Activated naive CD4-positive, alpha-beta T cell treated with anti-CD3 and anti-CD28 coated beads for 36 hours (primary cell): ENCODE results near the gene NOTUM. TPM values are rescaled to one million over a fixed set of nuclear protein-coding genes. Genes with fewer than 3 reads are reported as not detected.
"Not testable (repeated sequence)": the region's sequence is repeated elsewhere in the genome, so short reads cannot be mapped to it uniquely, and the experiment has no call there.

Experiments used
- CTCF ChIA-PET: fragments of 350-600 bp; sonication (Branson Sonifier 250); formaldehyde crosslinking; loops from one replicate; lab custom pipeline; 2021; ENCODE audit warnings: antibody characterized with exemption; lab: Charles Lee
- DNase-seq: peaks from one replicate; pipeline ENCODE4 v3.0.0-alpha.2; 2020
- H3K27ac Mint-ChIP-seq: one replicate; pipeline ENCODE4 v1.8.0; 2021; ENCODE audit warnings: mild to moderate bottlenecking, mixed read lengths
- H3K27me3 Mint-ChIP-seq: one replicate; pipeline ENCODE4 v1.8.0; 2021; ENCODE audit warnings: low read depth, mixed read lengths
- H3K36me3 Mint-ChIP-seq: one replicate; pipeline ENCODE4 v1.8.0; 2021; ENCODE audit warnings: low read depth, mixed read lengths
- H3K4me1 Mint-ChIP-seq: one replicate; pipeline ENCODE4 v1.8.0; 2021; ENCODE audit warnings: low read depth, mixed read lengths
- H3K4me3 Mint-ChIP-seq: one replicate; pipeline ENCODE4 v1.8.0; 2021; ENCODE audit warnings: mild to moderate bottlenecking, moderate library complexity, mixed read lengths
- H3K9me3 Mint-ChIP-seq: one replicate; pipeline ENCODE4 v1.8.0; 2021; ENCODE audit warnings: mixed read lengths
- intact Hi-C: fragments of 100-400 bp; cut with micrococcal nuclease; formaldehyde crosslinking; loops from one replicate; pipeline ENCODE4 v1.15.1; 2023
- total RNA-seq, 2 experiments: library from RNA; stranded (reverse); gene quantifications; one replicate each; pipeline ENCODE4 v1.2.3, GENCODE V29; 2021

Gene NOTUM
- total RNA-seq, 2 experiments from 2014 or later: 0.35 to 0.38 TPM

- H3K27me3 Mint-ChIP-seq: no peaks in the 10 kb centered on the region
- DNase-seq: no peak
- no peak overlapping the region for H3K4me3 Mint-ChIP-seq
- H3K4me1 Mint-ChIP-seq: peaks cover 4% of the 10 kb centered on the region
- CTCF ChIA-PET: interaction anchor here (0.6 kb wide), 1 partner anchor 41 kb away, joined by 4 read pairs; no protein-coding TSS in a partner anchor
- H3K27ac Mint-ChIP-seq: no peak overlapping the region
- intact Hi-C loops: no loop called here
- H3K9me3 Mint-ChIP-seq: no peaks in the 10 kb centered on the region
- H3K36me3 Mint-ChIP-seq: no peaks in the 10 kb centered on the region
These were observed 33.0 kb upstream of the NOTUM start for GRCh38 chr17:81993729-81994592.

- H3K27me3 Mint-ChIP-seq: no peaks in the 10 kb centered on the region
- intact Hi-C loops: no loop called here
- CTCF ChIA-PET: interaction anchor here (0.9 kb wide), 1 partner anchor 32 kb away, joined by 3 read pairs; the partner anchor contains the start of gene NOTUM
- H3K9me3 Mint-ChIP-seq: no peaks in the 10 kb centered on the region
- peaks cover 4% of the 10 kb centered on the region for H3K4me1 Mint-ChIP-seq
- no peak overlapping the region for H3K4me3 Mint-ChIP-seq
- H3K27ac Mint-ChIP-seq: no peak overlapping the region
- H3K36me3 Mint-ChIP-seq: no peaks in the 10 kb centered on the region
- DNase-seq: no peak
These were observed 31.5 kb upstream of the NOTUM start for GRCh38 chr17:81992306-81993102.

GRCh38 chr17:81991684-81992305 lies 30.8 kb upstream of the NOTUM start:
- Mint-ChIP-seq H3K27ac (no peak overlapping the region), H3K27me3 (no peaks in the 10 kb centered on the region), H3K4me3 (no peak overlapping the region), H3K9me3 (no peaks in the 10 kb centered on the region), H3K36me3 (no peaks in the 10 kb centered on the region), H3K4me1 (peaks cover 4% of the 10 kb centered on the region)
- CTCF ChIA-PET: interaction anchor here (0.9 kb wide), 1 partner anchor 31 kb away, joined by 3 read pairs; the partner anchor contains the start of gene NOTUM
- no peak for DNase-seq
- intact Hi-C loops: no loop called here

- no peak for DNase-seq
- CTCF ChIA-PET: interaction anchor here (0.6 kb wide), 1 partner anchor 36 kb away, joined by 5 read pairs; no protein-coding TSS in a partner anchor
- H3K27ac Mint-ChIP-seq: no peak overlapping the region
- no peaks in the 10 kb centered on the region for H3K9me3 Mint-ChIP-seq
- no peak overlapping the region for H3K4me3 Mint-ChIP-seq
- intact Hi-C loops: no loop called here
- no peaks in the 10 kb centered on the region for H3K36me3 Mint-ChIP-seq
- H3K4me1 Mint-ChIP-seq: peaks cover 4% of the 10 kb centered on the region
- no peaks in the 10 kb centered on the region for H3K27me3 Mint-ChIP-seq
These were observed 30.1 kb upstream of the NOTUM start for GRCh38 chr17:81990836-81991683.

GRCh38 chr17:81987161-81987770 lies 26.3 kb upstream of the NOTUM start:
- H3K36me3 Mint-ChIP-seq: peaks cover 8% of the 10 kb centered on the region
- DNase-seq: no peak
- H3K27ac Mint-ChIP-seq: no peak overlapping the region
- H3K9me3 Mint-ChIP-seq: no peaks in the 10 kb centered on the region
- no peaks in the 10 kb centered on the region for H3K27me3 Mint-ChIP-seq
- CTCF ChIA-PET: no interaction called here
- H3K4me3 Mint-ChIP-seq: no peak overlapping the region
- H3K4me1 Mint-ChIP-seq: peaks cover 9% of the 10 kb centered on the region
- intact Hi-C loops: no loop called here

- peaks cover 8% of the 10 kb centered on the region for H3K36me3 Mint-ChIP-seq
- no peak overlapping the region for H3K4me3 Mint-ChIP-seq
- peaks cover 9% of the 10 kb centered on the region for H3K4me1 Mint-ChIP-seq
- H3K27me3 Mint-ChIP-seq: no peaks in the 10 kb centered on the region
- CTCF ChIA-PET: no interaction called here
- no peaks in the 10 kb centered on the region for H3K9me3 Mint-ChIP-seq
- no peak overlapping the region for H3K27ac Mint-ChIP-seq
- DNase-seq: no peak
- intact Hi-C loops: no loop called here
These were observed 25.6 kb upstream of the NOTUM start for GRCh38 chr17:81986606-81987005.

GRCh38 chr17:81984773-81985410 lies 23.9 kb upstream of the NOTUM start:
- intact Hi-C loops: no loop called here
- no peak for DNase-seq
- Mint-ChIP-seq H3K27me3 (no peaks in the 10 kb centered on the region), H3K4me1 (peaks cover 14% of the 10 kb centered on the region), H3K4me3 (no peak overlapping the region), H3K9me3 (no peaks in the 10 kb centered on the region), H3K36me3 (peaks cover 10% of the 10 kb centered on the region), H3K27ac (no peak overlapping the region)
- CTCF ChIA-PET: no interaction called here

- CTCF ChIA-PET: interaction anchor here (0.8 kb wide), 1 partner anchor 16 kb away, joined by 4 read pairs; no protein-coding TSS in a partner anchor
- no peak for DNase-seq
- no peaks in the 10 kb centered on the region for H3K9me3 Mint-ChIP-seq
- peaks cover 10% of the 10 kb centered on the region for H3K36me3 Mint-ChIP-seq
- intact Hi-C loops: no loop called here
- H3K27ac Mint-ChIP-seq: no peak overlapping the region
- no peak overlapping the region for H3K4me3 Mint-ChIP-seq
- peaks cover 25% of the 10 kb centered on the region for H3K4me1 Mint-ChIP-seq
- H3K27me3 Mint-ChIP-seq: no peaks in the 10 kb centered on the region
These were observed 22.8 kb upstream of the NOTUM start for GRCh38 chr17:81983639-81984373.

GRCh38 chr17:81983011-81983638 lies 22.1 kb upstream of the NOTUM start:
- CTCF ChIA-PET: interaction anchor here (0.8 kb wide), 1 partner anchor 15 kb away, joined by 4 read pairs; no protein-coding TSS in a partner anchor
- H3K36me3 Mint-ChIP-seq: peaks cover 10% of the 10 kb centered on the region
- H3K4me3 Mint-ChIP-seq: no peak overlapping the region
- H3K4me1 Mint-ChIP-seq: peaks cover 30% of the 10 kb centered on the region
- no peak overlapping the region for H3K27ac Mint-ChIP-seq
- DNase-seq: no peak
- H3K9me3 Mint-ChIP-seq: no peaks in the 10 kb centered on the region
- intact Hi-C loops: no loop called here
- no peaks in the 10 kb centered on the region for H3K27me3 Mint-ChIP-seq

GRCh38 chr17:81981511-81981910 lies 20.5 kb upstream of the NOTUM start:
- H3K27me3 Mint-ChIP-seq, H3K4me3 Mint-ChIP-seq, CTCF ChIA-PET, H3K9me3 Mint-ChIP-seq, intact Hi-C loops, DNase-seq, H3K27ac Mint-ChIP-seq: not testable (repeated sequence)
- peaks cover 34% of the 10 kb centered on the region for H3K4me1 Mint-ChIP-seq
- peaks cover 10% of the 10 kb centered on the region for H3K36me3 Mint-ChIP-seq
